C4-2B (cell line): ENCODE results near the gene ATG7.

Experiments used
- ZFX ChIP-seq: fragments of 450-650 bp; IDR thresholded peaks from 2 replicates; pipeline ENCODE4 v1.6.1; 2017
- TF ChIP-seq, protein P1 (sequence below): fragments of 450-650 bp; conservative IDR thresholded peaks from 2 replicates; pipeline ENCODE4 v1.5.1; 2017; ENCODE audit warnings: mild to moderate bottlenecking

DNA sequence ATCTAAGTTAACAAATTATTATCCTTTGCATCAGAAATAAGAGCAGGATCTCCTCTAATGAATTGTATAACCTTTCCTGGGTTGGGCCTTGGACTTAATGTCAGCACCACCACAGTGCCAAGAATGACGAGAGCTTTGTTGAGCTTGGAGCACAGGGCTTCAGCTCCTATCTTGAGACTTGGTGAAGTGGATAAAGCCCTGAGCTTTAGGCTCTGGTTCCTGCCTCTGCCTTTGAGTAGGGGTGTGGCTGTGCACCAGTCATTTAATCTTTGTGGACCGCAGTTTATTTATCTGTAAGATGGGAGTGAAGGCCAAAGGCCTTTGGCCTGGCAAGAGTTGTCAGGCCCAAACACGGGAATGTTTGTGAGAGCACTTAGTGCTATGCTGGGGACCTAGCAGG is 209.4 kb downstream of the ATG7 start:
- TF ChIP-seq, protein P1, sequence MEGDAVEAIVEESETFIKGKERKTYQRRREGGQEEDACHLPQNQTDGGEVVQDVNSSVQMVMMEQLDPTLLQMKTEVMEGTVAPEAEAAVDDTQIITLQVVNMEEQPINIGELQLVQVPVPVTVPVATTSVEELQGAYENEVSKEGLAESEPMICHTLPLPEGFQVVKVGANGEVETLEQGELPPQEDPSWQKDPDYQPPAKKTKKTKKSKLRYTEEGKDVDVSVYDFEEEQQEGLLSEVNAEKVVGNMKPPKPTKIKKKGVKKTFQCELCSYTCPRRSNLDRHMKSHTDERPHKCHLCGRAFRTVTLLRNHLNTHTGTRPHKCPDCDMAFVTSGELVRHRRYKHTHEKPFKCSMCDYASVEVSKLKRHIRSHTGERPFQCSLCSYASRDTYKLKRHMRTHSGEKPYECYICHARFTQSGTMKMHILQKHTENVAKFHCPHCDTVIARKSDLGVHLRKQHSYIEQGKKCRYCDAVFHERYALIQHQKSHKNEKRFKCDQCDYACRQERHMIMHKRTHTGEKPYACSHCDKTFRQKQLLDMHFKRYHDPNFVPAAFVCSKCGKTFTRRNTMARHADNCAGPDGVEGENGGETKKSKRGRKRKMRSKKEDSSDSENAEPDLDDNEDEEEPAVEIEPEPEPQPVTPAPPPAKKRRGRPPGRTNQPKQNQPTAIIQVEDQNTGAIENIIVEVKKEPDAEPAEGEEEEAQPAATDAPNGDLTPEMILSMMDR = no peak
- no peak for TF ChIP-seq ZFX
